HepG2 (cell line): ENCODE data around the gene RNF182. TPM values are rescaled to one million over a fixed set of nuclear protein-coding genes. Genes with fewer than 3 reads are reported as not detected.

Experiments
- KLF13 ChIP-seq: sonication (generic); formaldehyde crosslinking; IDR thresholded peaks from 2 replicates; pipeline ENCODE4 v1.4.0; 2020; ENCODE audit warnings: mild to moderate bottlenecking, missing genetic modification reagents
- MBNL3 ChIP-seq: fragments of 250-450 bp; sonication (Bioruptor Pico); conservative IDR thresholded peaks from 2 replicates; pipeline ENCODE4 v1.8.0; 2022; ENCODE audit warnings: mild to moderate bottlenecking, inconsistent platforms
- NR1H2 ChIP-seq: sonication (generic); formaldehyde crosslinking; IDR thresholded peaks from 2 replicates; pipeline ENCODE4 v1.8.1; 2022; ENCODE audit warnings: low read depth, missing genetic modification reagents, borderline replicate concordance
- NR3C1 ChIP-seq: sonication (generic); formaldehyde crosslinking; IDR thresholded peaks from 2 replicates; pipeline ENCODE4 v1.4.0; 2020; ENCODE audit warnings: missing genetic modification reagents
- RAD21 ChIP-seq: fragments of 450-650 bp; formaldehyde crosslinking; IDR thresholded peaks from 2 replicates; pipeline ENCODE4 v1.5.0; 2020; ENCODE audit warnings: mild to moderate bottlenecking
- ZFP36 ChIP-seq: fragments of 150-350 bp; IDR thresholded peaks from 2 replicates; pipeline ENCODE4 v1.6.1; 2018; ENCODE audit warnings: borderline replicate concordance, low read length, low read depth; ENCODE audit not compliant: partially characterized antibody
- ZNF230 ChIP-seq: sonication (generic); formaldehyde crosslinking; IDR thresholded peaks from 2 replicates; pipeline ENCODE4 v1.4.0; 2020; ENCODE audit warnings: mild to moderate bottlenecking, missing genetic modification reagents
- ZNF572 ChIP-seq: sonication (generic); formaldehyde crosslinking; IDR thresholded peaks from 2 replicates; pipeline ENCODE4 v1.5.1; 2020; ENCODE audit warnings: mild to moderate bottlenecking, missing genetic modification reagents
- ZNF788 ChIP-seq: sonication (generic); formaldehyde crosslinking; IDR thresholded peaks from 2 replicates; pipeline ENCODE4 v1.5.0; 2020; ENCODE audit warnings: mild to moderate bottlenecking, missing genetic modification reagents, borderline replicate concordance
- polyA plus RNA-seq, 8 experiments: library from polyadenylated mRNA; depleted of rRNA in 3 of 8; stranded (reverse) in 7 of 8; unstranded in 1 of 8; fragments of >200 nt; fragmentation: Illumina TruSeq in 4 of 8; extraction: Trizol in 4 of 8; gene quantifications; 2 replicates each; pipeline versions ENCODE4 v1.2.1 to v1.2.3, GENCODE V29; 2011 to 2016; ENCODE audit warnings: low read depth in 4 of 8, missing spikeins in 1 of 8, mixed read lengths in 1 of 8; ENCODE audit not compliant: insufficient read depth in 1 of 8
- total RNA-seq, 5 experiments: library from RNA; depleted of rRNA; stranded (reverse); fragments of >200 nt; fragmentation: Illumina TruSeq; extraction: Trizol; gene quantifications; 2 replicates each; pipeline ENCODE4 v1.2.3, GENCODE V29; 2016; ENCODE audit warnings: low read depth in 1 of 5
- TF ChIP-seq, protein P1 (sequence below): fragments of 450-650 bp; IDR thresholded peaks from 2 replicates; pipeline ENCODE4 v1.6.1; 2017; ENCODE audit warnings: mild to moderate bottlenecking
- TF ChIP-seq, protein P2 (sequence below): sonication (generic); formaldehyde crosslinking; IDR thresholded peaks from 2 replicates; pipeline ENCODE4 v1.5.1; 2020; ENCODE audit warnings: missing genetic modification reagents, mild to moderate bottlenecking, borderline replicate concordance
- TF ChIP-seq, protein P3 (sequence below): sonication (generic); formaldehyde crosslinking; IDR thresholded peaks from 2 replicates; pipeline ENCODE4 v1.9.0; 2021; ENCODE audit warnings: missing genetic modification reagents, borderline replicate concordance

RNF182 gene
- total and polyA plus RNA-seq, 2 of the 13 experiments (the other 11 are each of a cell fraction or from before 2014, with no cell fraction given), result not detected

DNA sequence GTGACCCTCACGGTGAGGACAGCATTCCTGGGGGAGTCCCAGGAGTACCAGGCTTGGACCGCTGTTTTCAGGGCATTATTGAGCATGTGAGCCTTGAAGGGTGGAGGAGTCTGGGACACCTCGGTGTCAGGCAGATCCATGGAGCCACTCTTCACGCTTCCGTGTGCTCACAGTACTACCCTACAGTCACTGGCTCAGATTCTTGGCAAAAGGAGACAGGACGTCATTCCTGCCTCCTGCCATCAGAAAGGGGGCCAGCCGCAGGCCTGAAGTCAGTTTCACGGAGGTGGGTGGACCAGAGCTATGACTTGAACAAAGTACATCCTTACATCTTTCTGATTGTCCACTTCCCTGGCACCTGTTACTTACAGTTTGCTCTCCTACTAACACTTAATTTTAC, 103.9 kb downstream of the RNF182 start (continued):
- TF ChIP-seq, protein P1, sequence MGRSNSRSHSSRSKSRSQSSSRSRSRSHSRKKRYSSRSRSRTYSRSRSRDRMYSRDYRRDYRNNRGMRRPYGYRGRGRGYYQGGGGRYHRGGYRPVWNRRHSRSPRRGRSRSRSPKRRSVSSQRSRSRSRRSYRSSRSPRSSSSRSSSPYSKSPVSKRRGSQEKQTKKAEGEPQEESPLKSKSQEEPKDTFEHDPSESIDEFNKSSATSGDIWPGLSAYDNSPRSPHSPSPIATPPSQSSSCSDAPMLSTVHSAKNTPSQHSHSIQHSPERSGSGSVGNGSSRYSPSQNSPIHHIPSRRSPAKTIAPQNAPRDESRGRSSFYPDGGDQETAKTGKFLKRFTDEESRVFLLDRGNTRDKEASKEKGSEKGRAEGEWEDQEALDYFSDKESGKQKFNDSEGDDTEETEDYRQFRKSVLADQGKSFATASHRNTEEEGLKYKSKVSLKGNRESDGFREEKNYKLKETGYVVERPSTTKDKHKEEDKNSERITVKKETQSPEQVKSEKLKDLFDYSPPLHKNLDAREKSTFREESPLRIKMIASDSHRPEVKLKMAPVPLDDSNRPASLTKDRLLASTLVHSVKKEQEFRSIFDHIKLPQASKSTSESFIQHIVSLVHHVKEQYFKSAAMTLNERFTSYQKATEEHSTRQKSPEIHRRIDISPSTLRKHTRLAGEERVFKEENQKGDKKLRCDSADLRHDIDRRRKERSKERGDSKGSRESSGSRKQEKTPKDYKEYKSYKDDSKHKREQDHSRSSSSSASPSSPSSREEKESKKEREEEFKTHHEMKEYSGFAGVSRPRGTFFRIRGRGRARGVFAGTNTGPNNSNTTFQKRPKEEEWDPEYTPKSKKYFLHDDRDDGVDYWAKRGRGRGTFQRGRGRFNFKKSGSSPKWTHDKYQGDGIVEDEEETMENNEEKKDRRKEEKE, result no peak
- TF ChIP-seq, protein P2, sequence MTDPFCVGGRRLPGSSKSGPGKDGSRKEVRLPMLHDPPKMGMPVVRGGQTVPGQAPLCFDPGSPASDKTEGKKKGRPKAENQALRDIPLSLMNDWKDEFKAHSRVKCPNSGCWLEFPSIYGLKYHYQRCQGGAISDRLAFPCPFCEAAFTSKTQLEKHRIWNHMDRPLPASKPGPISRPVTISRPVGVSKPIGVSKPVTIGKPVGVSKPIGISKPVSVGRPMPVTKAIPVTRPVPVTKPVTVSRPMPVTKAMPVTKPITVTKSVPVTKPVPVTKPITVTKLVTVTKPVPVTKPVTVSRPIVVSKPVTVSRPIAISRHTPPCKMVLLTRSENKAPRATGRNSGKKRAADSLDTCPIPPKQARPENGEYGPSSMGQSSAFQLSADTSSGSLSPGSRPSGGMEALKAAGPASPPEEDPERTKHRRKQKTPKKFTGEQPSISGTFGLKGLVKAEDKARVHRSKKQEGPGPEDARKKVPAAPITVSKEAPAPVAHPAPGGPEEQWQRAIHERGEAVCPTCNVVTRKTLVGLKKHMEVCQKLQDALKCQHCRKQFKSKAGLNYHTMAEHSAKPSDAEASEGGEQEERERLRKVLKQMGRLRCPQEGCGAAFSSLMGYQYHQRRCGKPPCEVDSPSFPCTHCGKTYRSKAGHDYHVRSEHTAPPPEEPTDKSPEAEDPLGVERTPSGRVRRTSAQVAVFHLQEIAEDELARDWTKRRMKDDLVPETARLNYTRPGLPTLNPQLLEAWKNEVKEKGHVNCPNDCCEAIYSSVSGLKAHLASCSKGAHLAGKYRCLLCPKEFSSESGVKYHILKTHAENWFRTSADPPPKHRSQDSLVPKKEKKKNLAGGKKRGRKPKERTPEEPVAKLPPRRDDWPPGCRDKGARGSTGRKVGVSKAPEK (CRISPR knock-in tag), result no peak
- TF ChIP-seq ZNF230 (CRISPR knock-in tag) (no peak), RAD21 (CRISPR knock-in tag) (no peak), ZNF788 (no peak), KLF13 (CRISPR knock-in tag) (no peak), NR3C1 (CRISPR knock-in tag) (no peak), ZFP36 (no peak), MBNL3 (no peak), ZNF572 (no peak), NR1H2 (CRISPR knock-in tag) (no peak)
- TF ChIP-seq, protein P3, sequence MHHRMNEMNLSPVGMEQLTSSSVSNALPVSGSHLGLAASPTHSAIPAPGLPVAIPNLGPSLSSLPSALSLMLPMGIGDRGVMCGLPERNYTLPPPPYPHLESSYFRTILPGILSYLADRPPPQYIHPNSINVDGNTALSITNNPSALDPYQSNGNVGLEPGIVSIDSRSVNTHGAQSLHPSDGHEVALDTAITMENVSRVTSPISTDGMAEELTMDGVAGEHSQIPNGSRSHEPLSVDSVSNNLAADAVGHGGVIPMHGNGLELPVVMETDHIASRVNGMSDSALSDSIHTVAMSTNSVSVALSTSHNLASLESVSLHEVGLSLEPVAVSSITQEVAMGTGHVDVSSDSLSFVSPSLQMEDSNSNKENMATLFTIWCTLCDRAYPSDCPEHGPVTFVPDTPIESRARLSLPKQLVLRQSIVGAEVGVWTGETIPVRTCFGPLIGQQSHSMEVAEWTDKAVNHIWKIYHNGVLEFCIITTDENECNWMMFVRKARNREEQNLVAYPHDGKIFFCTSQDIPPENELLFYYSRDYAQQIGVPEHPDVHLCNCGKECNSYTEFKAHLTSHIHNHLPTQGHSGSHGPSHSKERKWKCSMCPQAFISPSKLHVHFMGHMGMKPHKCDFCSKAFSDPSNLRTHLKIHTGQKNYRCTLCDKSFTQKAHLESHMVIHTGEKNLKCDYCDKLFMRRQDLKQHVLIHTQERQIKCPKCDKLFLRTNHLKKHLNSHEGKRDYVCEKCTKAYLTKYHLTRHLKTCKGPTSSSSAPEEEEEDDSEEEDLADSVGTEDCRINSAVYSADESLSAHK (CRISPR knock-in tag), result no peak
- TF ChIP-seq, all 625 proteins: peak for 0
